Astrocyte (in vitro differentiated cells and primary cell): ENCODE data around the gene ELN. TPM values are rescaled to one million over a fixed set of nuclear protein-coding genes. Genes with fewer than 3 reads are reported as not detected.
A peak's percentile ranks its signal among the peaks of the same experiment; 100 is the strongest.
"Not testable (repeated sequence)": the region's sequence is repeated elsewhere in the genome, so short reads cannot be mapped to it uniquely, and the experiment has no call there.

ENCODE experiments used
- DNase-seq: peaks from one replicate; pipeline ENCODE4 v3.0.0-alpha.2; 2010; ENCODE audit warnings: low read depth
- FAIRE-seq: peaks from 2 replicates; lab custom pipeline; 2011; peaks lifted over from hg19 to GRCh38; lab: Jason Lieb, UNC
- H2AFZ ChIP-seq: 2 replicates; pipeline ENCODE4 v1.6.0; 2012; ENCODE audit warnings: low read depth, low read length, inconsistent platforms
- H3K27ac ChIP-seq: 2 replicates; pipeline ENCODE4 v1.5.1; 2011; ENCODE audit warnings: low read depth, low read length, inconsistent platforms
- H3K27me3 ChIP-seq: 2 replicates; pipeline ENCODE4 v1.6.0; 2011; ENCODE audit warnings: low read length, inconsistent platforms; ENCODE audit not compliant: insufficient read depth
- H3K36me3 ChIP-seq: 2 replicates; pipeline ENCODE4 v1.5.1; 2011; ENCODE audit warnings: low read length, inconsistent platforms; ENCODE audit not compliant: insufficient read depth
- H3K4me1 ChIP-seq: 2 replicates; pipeline ENCODE4 v1.5.1; 2011; ENCODE audit warnings: low read length, inconsistent platforms; ENCODE audit not compliant: insufficient read depth
- H3K4me2 ChIP-seq: 2 replicates; pipeline ENCODE4 v1.6.0; 2012; ENCODE audit warnings: low read length, inconsistent platforms
- H3K4me3 ChIP-seq: 2 replicates; pipeline ENCODE4 v1.5.1; 2011; ENCODE audit warnings: low read depth, mild to moderate bottlenecking, low read length, inconsistent platforms; ENCODE audit not compliant: insufficient read depth
- H3K79me2 ChIP-seq: 2 replicates; pipeline ENCODE4 v1.6.0; 2012; ENCODE audit warnings: mild to moderate bottlenecking, low read length, inconsistent platforms; ENCODE audit not compliant: insufficient read depth
- H3K9ac ChIP-seq: 2 replicates; pipeline ENCODE4 v1.6.0; 2012; ENCODE audit warnings: mild to moderate bottlenecking, low read length, inconsistent platforms
- H3K9me3 ChIP-seq: 2 replicates; pipeline ENCODE4 v1.5.1; 2012; ENCODE audit warnings: low read depth, mild to moderate bottlenecking, low read length, inconsistent platforms; ENCODE audit not compliant: insufficient read depth
- H4K20me1 ChIP-seq: 2 replicates; pipeline ENCODE4 v1.6.0; 2012; ENCODE audit warnings: low read length, inconsistent platforms; ENCODE audit not compliant: insufficient read depth
- H3K27ac Mint-ChIP-seq: one replicate; pipeline ENCODE4 v1.8.0; 2021; ENCODE audit warnings: mild to moderate bottlenecking, mixed read lengths; ENCODE audit not compliant: unreplicated experiment
- H3K27me3 Mint-ChIP-seq: one replicate; pipeline ENCODE4 v1.8.0; 2021; ENCODE audit warnings: low read depth, mixed read lengths; ENCODE audit not compliant: unreplicated experiment
- H3K36me3 Mint-ChIP-seq: one replicate; pipeline ENCODE4 v1.8.0; 2021; ENCODE audit warnings: low read depth, mixed read lengths; ENCODE audit not compliant: unreplicated experiment
- H3K4me1 Mint-ChIP-seq: one replicate; pipeline ENCODE4 v1.8.0; 2021; ENCODE audit warnings: low read depth, mixed read lengths; ENCODE audit not compliant: unreplicated experiment
- H3K4me3 Mint-ChIP-seq: one replicate; pipeline ENCODE4 v1.8.0; 2021; ENCODE audit warnings: mild to moderate bottlenecking, moderate library complexity, mixed read lengths; ENCODE audit not compliant: unreplicated experiment
- H3K9me3 Mint-ChIP-seq: one replicate; pipeline ENCODE4 v1.8.0; 2021; ENCODE audit warnings: mild to moderate bottlenecking, mixed read lengths; ENCODE audit not compliant: unreplicated experiment
- CTCF ChIP-seq: IDR thresholded peaks from 2 replicates; pipeline ENCODE4 v1.5.1; 2011; ENCODE audit warnings: low read depth, mild to moderate bottlenecking, inconsistent platforms, low read length, moderate library complexity; ENCODE audit not compliant: insufficient read depth
- EZH2 ChIP-seq: IDR thresholded peaks from 2 replicates; pipeline ENCODE4 v1.6.1; 2012; ENCODE audit warnings: mild to moderate bottlenecking, low read length, inconsistent platforms; ENCODE audit not compliant: insufficient read depth
- total RNA-seq: library from RNA; stranded (reverse); gene quantifications from 2 replicates; pipeline ENCODE4 v1.2.1, GENCODE V29; 2021

ELN gene
- total RNA-seq, 1 donor from 2014 or later = 0.75 TPM

DNA sequence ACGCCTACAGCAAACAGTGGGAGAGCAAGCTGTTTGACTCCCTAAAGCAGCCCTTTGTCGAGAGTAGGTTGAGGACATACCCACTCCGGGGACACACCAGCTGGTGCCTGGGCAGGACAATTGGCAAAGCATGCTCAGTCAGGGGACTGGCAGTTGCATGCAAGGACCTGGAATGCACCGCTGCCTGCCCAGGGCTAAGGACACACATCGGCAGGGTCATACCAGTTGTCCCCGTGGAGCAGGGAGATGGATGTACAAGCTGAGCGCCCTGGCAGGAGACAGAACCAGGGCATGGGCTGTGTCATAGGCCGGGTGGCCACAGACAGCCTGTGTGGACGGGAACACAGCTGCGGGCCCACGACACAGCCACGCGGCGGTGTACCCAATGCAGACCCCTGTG is 18.3 kb upstream of the ELN start:
- no peak overlapping the region for H3K4me2 ChIP-seq
- DNase-seq = no peak
- no peaks in the 10 kb centered on the region for H3K4me1 Mint-ChIP-seq
- H3K27me3 ChIP-seq = no peaks in the 10 kb centered on the region
- H3K9ac ChIP-seq = peak overlapping the region; percentile 38
- no peak overlapping the region for H3K4me3 Mint-ChIP-seq
- TF ChIP-seq CTCF (no peak), EZH2 (no peak)
- H3K9me3 Mint-ChIP-seq = no peaks in the 10 kb centered on the region
- no peak overlapping the region for H3K4me3 ChIP-seq
- no peaks in the 10 kb centered on the region for H3K79me2 ChIP-seq
- no peaks in the 10 kb centered on the region for H3K9me3 ChIP-seq
- no peak overlapping the region for H3K27ac Mint-ChIP-seq
- peaks cover 41% of the 10 kb centered on the region for H3K27me3 Mint-ChIP-seq
- no peaks in the 10 kb centered on the region for H3K36me3 Mint-ChIP-seq
- no peaks in the 10 kb centered on the region for H4K20me1 ChIP-seq
- no peak overlapping the region for H2AFZ ChIP-seq
- H3K27ac ChIP-seq = peak overlapping the region; percentile 21
- H3K36me3 ChIP-seq = no peaks in the 10 kb centered on the region
- no peak for FAIRE-seq
- peaks cover 33% of the 10 kb centered on the region for H3K4me1 ChIP-seq

- Histone ChIP-seq H2AFZ (no peak overlapping the region), H3K36me3 (no peaks in the 10 kb centered on the region), H3K9ac (peak overlapping the region; percentile 56), H3K4me3 (no peak overlapping the region), H4K20me1 (no peaks in the 10 kb centered on the region), H3K4me2 (peak overlapping the region; percentile 25), H3K4me1 (peaks cover 33% of the 10 kb centered on the region), H3K27ac (peak overlapping the region; percentile 41), H3K79me2 (no peaks in the 10 kb centered on the region), H3K9me3 (no peaks in the 10 kb centered on the region), H3K27me3 (no peaks in the 10 kb centered on the region)
- no peaks in the 10 kb centered on the region for H3K4me1 Mint-ChIP-seq
- H3K36me3 Mint-ChIP-seq = no peaks in the 10 kb centered on the region
- peaks cover 42% of the 10 kb centered on the region for H3K27me3 Mint-ChIP-seq
- no peak for FAIRE-seq
- H3K27ac Mint-ChIP-seq = peak overlapping the region; percentile 41
- no peaks in the 10 kb centered on the region for H3K9me3 Mint-ChIP-seq
- peak; percentile 67 for DNase-seq
- H3K4me3 Mint-ChIP-seq = no peak overlapping the region
- TF ChIP-seq EZH2 = no peak
- no peak for TF ChIP-seq CTCF
Measured at GRCh38 chr7:74010407-74010806, 17.6 kb upstream of the ELN start.

- not testable (repeated sequence) for H3K9me3 ChIP-seq, H3K36me3 Mint-ChIP-seq, DNase-seq, H3K4me3 Mint-ChIP-seq, H3K36me3 ChIP-seq, H2AFZ ChIP-seq, H3K27me3 ChIP-seq, FAIRE-seq, H3K9me3 Mint-ChIP-seq, H3K27ac Mint-ChIP-seq, H3K27ac ChIP-seq, H4K20me1 ChIP-seq, H3K4me2 ChIP-seq, H3K79me2 ChIP-seq, H3K4me1 Mint-ChIP-seq, H3K4me3 ChIP-seq
- Histone ChIP-seq H3K4me1 (peaks cover 32% of the 10 kb centered on the region), H3K9ac (peak overlapping the region; percentile 56)
- H3K27me3 Mint-ChIP-seq = peaks cover 39% of the 10 kb centered on the region
Measured at GRCh38 chr7:74011421-74011820, 16.6 kb upstream of the ELN start.
